ENCODE data around the gene PDZD2. TPM values are rescaled to one million over a fixed set of nuclear protein-coding genes. Genes with fewer than 3 reads are reported as not detected.

PDZD2 gene
- total RNA-seq, 2 donors from 2014 or later, result 6.6 to 14.6 TPM

DNA sequence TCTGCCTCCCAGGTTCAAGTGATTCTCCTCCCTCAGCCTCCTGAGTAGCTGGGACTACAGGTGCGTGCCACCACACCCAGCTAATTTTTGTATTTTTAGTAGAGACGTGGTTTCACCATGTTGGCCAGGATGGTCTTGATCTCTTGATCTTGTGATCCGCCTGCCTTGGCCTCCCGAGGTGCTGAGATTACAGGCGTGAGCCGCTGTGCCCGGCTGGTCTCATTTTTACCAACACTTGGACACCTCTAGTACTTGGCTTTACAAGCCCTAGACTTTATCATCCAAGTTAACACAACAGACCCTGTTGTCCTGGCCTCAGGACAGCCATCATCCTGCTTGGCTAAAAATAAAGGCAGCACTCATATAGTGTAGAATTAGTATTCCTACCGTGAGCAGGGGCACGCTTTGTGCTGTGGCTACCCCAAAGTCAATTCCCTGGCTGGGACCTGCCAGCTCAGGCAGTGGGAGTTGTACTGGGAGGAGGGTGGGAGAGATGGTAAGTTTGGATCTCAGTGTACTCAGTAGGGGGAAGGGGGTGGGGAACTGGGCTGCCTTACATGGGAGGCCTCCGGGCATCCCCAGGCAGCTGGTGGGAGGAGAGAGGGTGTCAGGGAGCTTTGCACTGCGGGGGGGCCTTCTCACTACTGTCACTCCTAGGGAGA, 6.6 kb downstream of the PDZD2 start:
- Mint-ChIP-seq H3K9me3 (no peaks in the 10 kb centered on the region), H3K27ac (no peak overlapping the region), H3K27me3 (ENCODE audit: insufficient read depth) (no peaks in the 10 kb centered on the region), H3K4me1 (peaks cover 18% of the 10 kb centered on the region), H3K36me3 (ENCODE audit: low read depth) (no peaks in the 10 kb centered on the region), H3K4me3 (no peak overlapping the region)
- Histone ChIP-seq H3K27me3 (ENCODE audit: control insufficient read depth, insufficient read depth, low read length, poor library complexity, severe bottlenecking) (peaks cover 12% of the 10 kb centered on the region), H3K9ac (ENCODE audit: extremely low read depth, low read length, poor library complexity, severe bottlenecking) (no peak overlapping the region), H3K4me1 (ENCODE audit: control insufficient read depth, insufficient read depth, low read length) (no peaks in the 10 kb centered on the region), H3K36me3 (ENCODE audit: control insufficient read depth, insufficient read depth, low read length) (no peaks in the 10 kb centered on the region), H3K4me3 (ENCODE audit: low read length) (no peak overlapping the region), H3K27ac (ENCODE audit: low read depth, low read length) (no peak overlapping the region), H3K9me3 (ENCODE audit: control insufficient read depth, low read length) (no peaks in the 10 kb centered on the region)
- DNase-seq, result no peak
- TF ChIP-seq, protein P1, sequence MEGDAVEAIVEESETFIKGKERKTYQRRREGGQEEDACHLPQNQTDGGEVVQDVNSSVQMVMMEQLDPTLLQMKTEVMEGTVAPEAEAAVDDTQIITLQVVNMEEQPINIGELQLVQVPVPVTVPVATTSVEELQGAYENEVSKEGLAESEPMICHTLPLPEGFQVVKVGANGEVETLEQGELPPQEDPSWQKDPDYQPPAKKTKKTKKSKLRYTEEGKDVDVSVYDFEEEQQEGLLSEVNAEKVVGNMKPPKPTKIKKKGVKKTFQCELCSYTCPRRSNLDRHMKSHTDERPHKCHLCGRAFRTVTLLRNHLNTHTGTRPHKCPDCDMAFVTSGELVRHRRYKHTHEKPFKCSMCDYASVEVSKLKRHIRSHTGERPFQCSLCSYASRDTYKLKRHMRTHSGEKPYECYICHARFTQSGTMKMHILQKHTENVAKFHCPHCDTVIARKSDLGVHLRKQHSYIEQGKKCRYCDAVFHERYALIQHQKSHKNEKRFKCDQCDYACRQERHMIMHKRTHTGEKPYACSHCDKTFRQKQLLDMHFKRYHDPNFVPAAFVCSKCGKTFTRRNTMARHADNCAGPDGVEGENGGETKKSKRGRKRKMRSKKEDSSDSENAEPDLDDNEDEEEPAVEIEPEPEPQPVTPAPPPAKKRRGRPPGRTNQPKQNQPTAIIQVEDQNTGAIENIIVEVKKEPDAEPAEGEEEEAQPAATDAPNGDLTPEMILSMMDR (conservative IDR thresholded peaks at IDR 0.05), result no peak
- WGBS, 2 experiments (ENCODE audit: insufficient coverage in 1 of 2, insufficient read length in 1 of 2), result 79 to 82% methylated on average over 7 to 10 of the region's 11 CpGs

DNA sequence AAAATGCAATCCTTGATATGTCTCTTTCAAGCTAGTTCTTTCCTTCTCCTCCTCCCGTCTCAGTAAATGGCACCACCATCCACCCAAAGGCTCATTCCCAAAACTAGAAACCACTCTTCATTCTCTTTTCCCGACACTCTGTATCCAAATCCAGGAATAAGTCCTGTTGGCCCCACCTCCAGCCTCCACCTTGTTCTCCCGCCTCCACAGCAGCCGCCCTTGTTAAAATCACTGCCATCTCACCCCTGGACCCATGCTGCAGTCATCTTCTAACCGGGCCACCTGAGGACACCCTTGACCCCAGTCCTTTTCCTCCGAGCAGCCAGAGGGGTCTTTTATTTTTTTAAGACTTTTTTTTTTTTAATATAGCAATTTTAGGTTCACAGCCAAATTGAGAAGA, 9.4 kb downstream of the PDZD2 start:
- TF ChIP-seq, protein P1 (conservative IDR thresholded peaks at IDR 0.05), result no peak
- no peaks in the 10 kb centered on the region for H3K27me3 Mint-ChIP-seq (ENCODE audit: insufficient read depth)
- no peaks in the 10 kb centered on the region for H3K36me3 Mint-ChIP-seq (ENCODE audit: low read depth)
- H3K9me3 ChIP-seq (ENCODE audit: control insufficient read depth, low read length), result no peaks in the 10 kb centered on the region
- H3K9me3 Mint-ChIP-seq, result no peaks in the 10 kb centered on the region
- no peak overlapping the region for H3K27ac Mint-ChIP-seq
- no peak overlapping the region for H3K4me3 Mint-ChIP-seq
- no peak overlapping the region for H3K4me3 ChIP-seq (ENCODE audit: low read length)
- H3K27ac ChIP-seq (ENCODE audit: low read depth, low read length), result no peak overlapping the region
- no peaks in the 10 kb centered on the region for H3K4me1 ChIP-seq (ENCODE audit: control insufficient read depth, insufficient read depth, low read length)
- no peak for DNase-seq
- 89 to 93% methylated on average over 4 to 6 of the region's 6 CpGs for WGBS, 2 experiments (ENCODE audit: insufficient coverage in 1 of 2, insufficient read length in 1 of 2)
- H3K9ac ChIP-seq (ENCODE audit: extremely low read depth, low read length, poor library complexity, severe bottlenecking), result no peak overlapping the region
- H3K36me3 ChIP-seq (ENCODE audit: control insufficient read depth, insufficient read depth, low read length), result no peaks in the 10 kb centered on the region
- H3K27me3 ChIP-seq (ENCODE audit: control insufficient read depth, insufficient read depth, low read length, poor library complexity, severe bottlenecking), result no peaks in the 10 kb centered on the region
- H3K4me1 Mint-ChIP-seq, result peaks cover 18% of the 10 kb centered on the region

DNA sequence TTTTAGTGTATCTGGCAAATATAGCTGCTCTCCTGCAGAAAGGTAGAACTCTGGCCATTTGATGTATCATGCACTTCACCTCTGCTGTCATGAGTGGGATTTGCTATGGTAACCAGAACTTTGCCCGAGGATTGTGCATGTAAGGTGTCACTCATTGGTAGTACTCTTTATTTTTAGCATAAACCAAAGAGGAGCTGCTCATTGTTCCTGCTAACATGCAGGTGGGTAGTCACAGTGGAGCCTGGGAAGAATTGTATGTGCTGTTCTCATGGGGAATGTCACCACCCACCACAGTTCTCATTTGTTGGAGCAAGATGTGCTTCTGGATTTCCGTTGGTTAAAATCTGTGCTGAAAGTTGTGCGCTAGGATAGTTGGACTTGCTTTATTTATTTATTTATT, 12.3 kb downstream of the PDZD2 start:
- Histone ChIP-seq H3K36me3 (ENCODE audit: control insufficient read depth, insufficient read depth, low read length) (no peaks in the 10 kb centered on the region), H3K4me3 (ENCODE audit: low read length) (no peak overlapping the region), H3K4me1 (ENCODE audit: control insufficient read depth, insufficient read depth, low read length) (no peaks in the 10 kb centered on the region), H3K9ac (ENCODE audit: extremely low read depth, low read length, poor library complexity, severe bottlenecking) (no peak overlapping the region), H3K27me3 (ENCODE audit: control insufficient read depth, insufficient read depth, low read length, poor library complexity, severe bottlenecking) (no peaks in the 10 kb centered on the region), H3K9me3 (ENCODE audit: control insufficient read depth, low read length) (no peaks in the 10 kb centered on the region), H3K27ac (ENCODE audit: low read depth, low read length) (no peak overlapping the region)
- Mint-ChIP-seq H3K4me3 (no peak overlapping the region), H3K9me3 (no peaks in the 10 kb centered on the region), H3K27me3 (ENCODE audit: insufficient read depth) (no peaks in the 10 kb centered on the region), H3K27ac (no peak overlapping the region), H3K36me3 (ENCODE audit: low read depth) (no peaks in the 10 kb centered on the region), H3K4me1 (peaks cover 16% of the 10 kb centered on the region)
- no peak for DNase-seq
- TF ChIP-seq, protein P1 (conservative IDR thresholded peaks at IDR 0.05), result no peak
- WGBS, 2 experiments (ENCODE audit: insufficient coverage in 1 of 2, insufficient read length in 1 of 2), result 89 to 96% methylated on average over 1 to 3 of the region's 3 CpGs
